NCI-H1694 (cell line): ENCODE results near the gene ZNF598.
A peak's percentile ranks its signal among the peaks of the same experiment; 100 is the strongest.
"Not testable (repeated sequence)": the region's sequence is repeated elsewhere in the genome, so short reads cannot be mapped to it uniquely, and the experiment has no call there.

Experiments
- DNase-seq: peaks from one replicate; lab custom pipeline; 2025; lab: John Stamatoyannopoulos, UW

ZNF598 gene

DNA sequence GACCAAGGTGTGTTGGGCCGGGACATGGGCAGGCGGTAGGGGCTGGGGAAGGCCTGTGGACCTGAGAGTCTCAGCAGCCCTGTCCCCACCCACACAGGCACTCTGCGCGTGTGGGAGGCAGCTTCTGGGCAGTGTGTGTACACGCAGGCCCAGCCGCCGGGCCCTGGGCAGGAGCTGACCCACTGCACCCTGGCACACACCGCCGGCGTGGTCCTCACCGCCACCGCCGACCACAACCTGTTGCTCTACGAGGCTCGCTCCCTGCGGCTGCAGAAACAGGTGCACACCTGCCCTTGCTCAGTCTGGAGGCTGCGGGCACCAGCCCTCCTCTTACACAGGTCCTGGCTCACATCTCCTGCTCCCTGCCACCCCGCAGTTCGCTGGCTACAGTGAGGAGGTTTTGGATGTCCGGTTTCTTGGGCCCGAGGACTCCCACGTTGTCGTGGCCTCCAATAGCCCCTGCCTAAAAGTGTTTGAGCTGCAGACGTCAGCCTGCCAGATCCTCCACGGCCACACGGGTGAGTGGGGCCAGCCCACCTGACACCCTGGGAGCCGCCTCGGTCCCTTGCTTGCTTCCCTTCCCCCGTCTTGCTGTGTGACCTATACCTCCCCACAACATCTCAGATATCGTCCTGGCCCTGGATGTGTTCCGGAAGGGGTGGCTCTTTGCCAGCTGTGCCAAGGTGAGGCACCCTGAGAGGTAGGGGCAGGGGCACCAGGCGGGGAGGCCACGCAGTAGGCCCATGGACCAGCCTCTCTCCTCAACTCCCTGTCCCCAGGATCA lies 34.0 kb downstream of the ZNF598 start:
- DNase-seq: no peak

DNA sequence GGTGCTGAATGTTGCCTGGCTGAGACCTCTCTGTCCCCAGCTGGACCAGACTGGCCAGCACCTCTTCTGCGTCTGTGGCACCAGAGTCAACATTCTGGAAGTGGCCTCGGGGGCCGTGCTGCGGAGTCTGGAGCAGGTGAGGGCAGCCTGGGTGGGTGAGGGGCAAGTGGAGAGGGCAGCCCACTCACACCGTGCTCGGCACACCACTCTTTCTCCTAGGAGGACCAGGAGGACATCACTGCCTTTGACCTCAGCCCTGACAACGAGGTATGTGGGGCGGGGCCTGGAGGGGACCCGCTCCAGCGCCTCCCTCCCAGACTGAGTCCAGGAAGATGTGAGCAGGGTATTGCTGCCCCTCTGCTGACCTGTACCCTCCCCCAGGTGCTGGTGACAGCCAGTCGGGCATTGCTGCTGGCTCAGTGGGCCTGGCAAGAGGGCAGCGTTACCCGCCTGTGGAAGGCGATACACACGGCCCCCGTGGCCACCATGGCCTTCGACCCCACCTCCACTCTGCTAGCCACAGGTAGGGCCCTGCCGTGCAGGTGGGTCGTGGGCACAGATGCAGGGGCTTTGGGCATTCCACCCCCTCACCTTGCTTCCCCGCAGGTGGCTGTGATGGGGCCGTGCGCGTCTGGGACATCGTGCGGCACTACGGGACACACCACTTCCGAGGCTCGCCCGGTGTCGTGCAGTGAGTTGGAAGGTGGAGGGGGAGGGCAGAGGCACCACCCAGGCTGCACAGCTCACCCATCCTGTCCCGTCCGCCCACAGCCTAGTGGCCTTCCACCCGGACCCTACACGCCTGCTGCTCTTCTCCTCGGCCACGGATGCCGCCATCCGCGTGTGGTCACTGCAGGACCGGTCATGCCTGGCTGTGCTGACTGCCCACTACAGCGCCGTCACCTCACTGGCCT lies 35.2 kb downstream of the ZNF598 start:
- DNase-seq: no peak

DNA sequence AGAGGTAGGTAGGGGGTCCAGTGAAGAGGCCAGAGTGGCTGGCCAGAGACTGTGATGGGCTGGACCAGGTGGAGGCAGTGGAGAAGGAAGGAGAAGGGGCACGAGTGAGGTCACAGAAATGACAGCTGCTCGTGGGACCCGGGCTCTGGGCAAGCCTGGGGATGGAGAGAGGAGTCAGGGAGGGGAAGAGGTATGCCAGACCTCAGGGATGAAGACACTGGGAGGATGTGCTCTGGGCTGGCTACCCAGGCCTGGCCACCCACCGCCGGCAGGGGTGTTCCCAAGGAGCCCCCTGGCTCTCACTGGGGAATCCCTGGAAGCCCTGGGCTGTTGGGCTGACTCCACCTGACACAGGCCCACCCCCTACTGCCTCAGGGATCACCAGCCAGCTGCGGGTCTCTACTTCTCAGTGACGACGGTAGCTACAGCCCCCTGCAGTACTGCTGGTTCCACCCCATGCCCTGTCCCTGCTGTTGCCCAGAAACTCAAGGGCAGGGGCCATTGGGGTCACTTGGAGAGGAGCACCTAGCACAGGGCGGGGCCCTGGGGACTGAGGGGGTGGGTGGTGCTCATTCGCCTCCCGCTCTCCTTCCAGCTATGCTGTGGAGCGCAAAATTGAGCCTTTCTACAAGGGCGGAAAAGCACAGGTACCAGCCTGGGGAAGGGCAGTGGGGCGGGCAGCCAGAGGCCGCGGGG lies 36.0 kb downstream of the ZNF598 start:
- no peak for DNase-seq

DNA sequence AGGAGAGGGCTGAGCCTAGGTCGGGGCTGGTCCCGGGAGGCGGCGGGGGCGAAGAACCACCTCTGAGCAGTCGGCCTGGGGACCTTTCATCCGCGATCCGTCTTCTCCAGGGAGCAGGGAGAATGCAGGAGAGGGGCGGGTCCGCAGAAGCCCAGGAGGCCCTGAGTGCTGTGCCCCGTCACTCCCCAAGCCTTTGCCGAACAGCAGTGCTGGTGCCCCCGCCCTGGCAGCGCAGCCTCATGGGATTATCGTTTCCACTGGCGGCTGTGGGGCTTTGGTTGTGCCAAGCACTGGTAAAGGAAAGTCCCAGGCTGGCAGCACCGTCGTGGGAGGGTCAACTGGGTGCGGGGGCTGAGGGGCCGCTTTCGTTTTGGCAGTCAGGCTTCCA lies 37.1 kb downstream of the ZNF598 start:
- no peak for DNase-seq

DNA sequence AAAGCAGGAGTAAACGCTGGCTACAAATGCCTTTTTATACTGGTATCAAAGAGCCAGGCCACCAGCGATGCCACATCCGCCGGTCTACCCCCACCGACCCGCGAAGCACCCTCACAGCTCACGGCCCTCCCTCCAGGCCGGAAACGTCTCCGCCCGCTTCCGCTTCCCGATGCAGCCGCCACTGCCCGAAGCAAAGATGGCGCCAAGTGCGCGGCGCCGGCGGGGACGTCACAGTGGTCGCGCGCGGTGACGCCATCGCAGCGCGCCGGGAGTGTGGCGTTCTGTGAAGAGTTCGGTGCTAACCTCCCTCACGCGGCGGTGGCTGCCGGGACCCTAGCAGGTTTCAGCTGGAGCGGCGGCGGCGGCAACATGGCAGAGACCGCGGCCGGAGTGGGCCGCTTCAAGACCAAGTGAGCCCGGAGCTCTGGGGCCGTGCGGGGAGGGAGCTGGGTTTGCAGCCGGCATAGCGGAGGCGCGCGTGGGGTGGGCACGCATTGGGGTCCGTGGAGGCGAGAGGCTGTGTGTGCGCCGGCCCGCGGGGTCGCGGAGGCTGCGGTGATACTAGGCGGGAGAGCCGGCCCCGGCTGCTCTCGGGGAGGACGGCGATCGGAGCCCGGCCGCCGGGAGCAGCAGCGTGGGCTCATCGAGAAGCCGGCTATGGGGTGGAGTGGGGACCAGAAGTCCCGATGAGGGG lies 37.7 kb downstream of the ZNF598 start, which contains the start of gene TBL3:
Gene TBL3, plus strand, starts transcription at position 258 of the 694 bp plus-strand sequence. Its CDS starts 112 bp downstream, at position 370.
- DNase-seq: peak; percentile 57

DNA sequence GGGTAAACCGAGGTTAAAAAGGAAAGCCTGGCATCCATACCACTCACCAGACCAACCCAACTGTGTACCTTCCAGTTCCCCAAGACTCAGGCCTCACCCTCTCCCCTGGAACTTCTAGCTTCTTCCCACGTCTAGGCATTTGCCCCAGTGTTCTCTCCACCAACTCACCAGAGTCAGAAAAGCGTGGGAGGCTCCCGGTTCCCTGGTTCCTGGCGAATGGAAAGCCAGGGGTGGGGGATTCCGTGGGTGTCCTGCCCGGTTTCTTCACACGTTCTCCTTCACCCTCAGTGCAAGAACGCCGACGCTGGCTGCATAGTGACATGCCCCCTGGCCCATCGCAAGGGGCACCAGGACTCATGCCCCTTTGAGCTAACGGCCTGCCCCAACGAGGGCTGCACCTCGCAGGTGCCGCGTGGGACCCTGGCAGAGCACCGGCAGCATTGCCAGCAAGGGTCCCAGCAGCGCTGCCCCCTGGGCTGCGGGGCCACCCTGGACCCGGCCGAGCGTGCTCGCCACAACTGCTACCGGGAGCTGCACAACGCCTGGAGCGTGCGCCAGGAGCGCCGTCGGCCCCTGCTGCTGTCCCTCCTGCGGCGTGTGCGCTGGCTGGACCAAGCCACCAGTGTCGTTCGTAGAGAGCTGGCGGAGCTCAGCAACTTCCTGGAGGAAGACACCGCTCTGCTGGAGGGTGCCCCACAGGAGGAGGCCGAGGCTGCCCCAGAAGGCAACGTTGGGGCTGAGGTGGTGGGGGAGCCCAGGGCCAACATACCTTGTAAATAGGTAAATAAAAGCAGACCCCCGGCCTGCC lies 41.3 kb downstream of the ZNF598 start:
- DNase-seq: no peak

DNA sequence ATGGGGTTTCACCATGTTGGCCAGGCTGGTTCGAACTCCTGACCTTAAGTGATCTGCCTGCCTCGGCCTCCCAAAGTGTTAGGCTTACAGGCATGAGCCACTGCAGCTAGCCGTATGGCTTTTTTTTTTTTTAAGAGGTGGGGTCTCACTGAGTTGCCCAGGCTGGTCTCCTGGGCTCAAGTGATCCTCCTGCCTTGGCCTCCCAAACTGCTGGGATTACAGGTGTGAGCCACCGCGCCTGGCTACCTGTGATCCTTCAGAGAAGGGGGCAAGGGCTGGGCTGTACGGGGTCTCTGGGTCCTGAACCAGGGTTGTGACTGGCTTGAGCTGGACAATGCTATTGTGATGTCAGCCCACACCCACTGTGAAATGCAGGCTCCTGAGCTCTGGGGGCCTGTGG lies 43.2 kb downstream of the ZNF598 start, which contains the start of gene RNF151:
Gene RNF151, plus strand, starts transcription at position 397 of the 400 bp plus-strand sequence. CDS start 26 bp downstream, outside the sequence.
- no peak for DNase-seq

DNA sequence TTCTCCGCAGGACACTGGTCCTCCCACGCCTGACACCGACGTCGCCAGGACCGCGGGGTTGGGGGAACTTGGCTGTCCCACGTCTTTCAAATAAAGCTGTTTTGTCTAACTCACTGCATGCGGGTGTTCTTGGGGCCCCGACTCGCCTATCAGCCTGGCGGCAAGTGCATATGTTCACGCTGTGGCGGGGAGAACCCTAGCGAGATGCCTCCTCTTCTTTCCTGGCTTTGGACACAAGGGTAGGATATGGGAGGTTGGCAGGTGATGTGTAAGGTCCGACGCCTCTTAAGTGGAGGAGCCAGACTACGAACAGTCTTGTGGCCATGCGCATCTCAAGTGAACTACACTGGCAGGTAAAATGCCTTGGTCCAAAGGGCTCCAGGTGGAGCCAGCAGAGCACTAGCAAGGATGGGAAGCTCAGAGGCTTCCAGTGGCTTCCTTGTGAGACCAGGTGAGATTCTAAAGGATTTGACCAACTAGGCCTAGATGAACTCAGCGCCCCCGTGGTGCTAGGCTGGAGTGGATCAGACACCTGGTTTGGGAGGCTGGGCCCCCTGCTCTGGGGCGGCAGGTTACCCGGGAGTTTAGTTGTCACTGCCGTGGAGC lies 44.1 kb downstream of the ZNF598 start:
- DNase-seq: no peak

DNA sequence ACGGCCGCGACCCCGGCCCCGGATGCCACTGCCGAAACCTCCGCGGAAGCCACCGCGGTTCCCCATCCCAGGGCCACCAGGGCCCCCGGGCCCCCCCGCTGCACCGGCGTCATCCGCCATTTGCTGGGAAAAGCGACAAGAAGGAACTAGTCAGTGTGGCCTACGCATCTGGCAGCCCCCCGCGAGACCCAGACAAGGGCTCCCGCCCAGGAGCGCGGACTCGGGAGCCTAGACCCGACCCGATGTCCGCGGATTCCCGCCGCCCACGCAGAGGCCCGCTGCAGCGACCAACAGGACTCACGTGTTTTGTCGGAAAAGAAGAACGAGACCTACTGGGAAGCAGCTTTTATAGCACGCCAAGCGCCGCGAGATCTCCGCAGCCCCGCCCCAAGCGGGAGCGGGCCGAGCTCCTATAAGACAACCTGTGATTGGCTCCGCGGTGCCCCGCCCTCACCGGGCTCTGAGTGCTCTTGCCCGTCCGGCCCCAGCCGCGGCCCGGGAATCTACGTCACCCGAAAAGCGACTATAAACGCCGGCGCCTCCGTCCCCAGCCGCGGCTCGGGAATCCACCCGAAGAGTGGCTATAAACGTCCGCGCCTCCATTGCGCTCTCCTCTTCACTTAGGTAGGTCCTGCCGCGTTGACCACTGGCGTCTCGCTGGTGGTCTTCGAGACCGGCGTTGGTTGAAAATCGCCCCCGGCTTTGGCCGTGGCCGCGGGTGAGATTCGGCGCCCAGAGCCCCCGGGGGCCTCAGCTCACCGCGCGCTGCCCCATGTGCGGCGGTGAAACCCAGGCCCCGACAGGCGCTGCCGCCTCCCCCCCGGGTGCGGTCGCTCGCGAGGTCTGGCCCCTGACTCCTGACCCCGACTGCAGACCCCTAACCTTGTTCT lies 44.9 kb downstream of the ZNF598 start, which contains the start of gene RPS2:
Gene RPS2, minus strand, starts transcription at position 321 of the 890 bp plus-strand sequence. Its CDS starts 201 bp downstream, at position 120.
- peak; percentile 97 for DNase-seq

DNA sequence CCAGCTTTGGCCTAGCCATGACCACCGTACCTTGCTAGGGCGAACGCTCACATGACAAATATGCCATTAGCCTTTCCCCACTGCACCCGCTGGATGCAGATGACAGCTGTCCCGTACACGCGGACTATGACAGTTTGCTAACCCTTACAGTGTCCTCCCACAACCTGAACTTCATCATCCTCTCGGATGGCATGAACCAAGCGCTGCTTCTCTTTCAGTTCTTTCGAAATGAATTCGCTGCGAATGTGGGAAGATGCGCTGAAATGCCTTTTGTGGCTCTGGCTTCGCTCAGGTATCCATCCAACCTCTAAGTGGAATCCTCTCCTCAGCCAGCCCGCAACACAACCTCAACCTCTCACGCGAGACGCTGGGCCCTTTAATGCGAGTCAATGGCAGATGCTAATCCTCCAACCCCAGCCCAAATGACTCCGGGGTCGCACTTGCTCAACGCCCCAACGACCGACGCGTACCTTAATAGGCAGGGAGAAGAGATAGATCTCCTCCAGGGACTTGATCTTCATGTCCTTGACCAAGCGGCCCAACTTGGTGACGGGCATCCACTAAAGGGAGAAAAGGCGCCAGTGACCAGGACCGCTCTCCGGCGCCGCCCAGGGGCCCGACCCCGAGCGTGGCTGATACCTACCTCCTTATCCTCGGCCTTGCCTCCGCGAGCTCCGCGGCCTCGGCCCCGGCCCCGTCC lies 45.7 kb downstream of the ZNF598 start:
- DNase-seq: no peak

DNA sequence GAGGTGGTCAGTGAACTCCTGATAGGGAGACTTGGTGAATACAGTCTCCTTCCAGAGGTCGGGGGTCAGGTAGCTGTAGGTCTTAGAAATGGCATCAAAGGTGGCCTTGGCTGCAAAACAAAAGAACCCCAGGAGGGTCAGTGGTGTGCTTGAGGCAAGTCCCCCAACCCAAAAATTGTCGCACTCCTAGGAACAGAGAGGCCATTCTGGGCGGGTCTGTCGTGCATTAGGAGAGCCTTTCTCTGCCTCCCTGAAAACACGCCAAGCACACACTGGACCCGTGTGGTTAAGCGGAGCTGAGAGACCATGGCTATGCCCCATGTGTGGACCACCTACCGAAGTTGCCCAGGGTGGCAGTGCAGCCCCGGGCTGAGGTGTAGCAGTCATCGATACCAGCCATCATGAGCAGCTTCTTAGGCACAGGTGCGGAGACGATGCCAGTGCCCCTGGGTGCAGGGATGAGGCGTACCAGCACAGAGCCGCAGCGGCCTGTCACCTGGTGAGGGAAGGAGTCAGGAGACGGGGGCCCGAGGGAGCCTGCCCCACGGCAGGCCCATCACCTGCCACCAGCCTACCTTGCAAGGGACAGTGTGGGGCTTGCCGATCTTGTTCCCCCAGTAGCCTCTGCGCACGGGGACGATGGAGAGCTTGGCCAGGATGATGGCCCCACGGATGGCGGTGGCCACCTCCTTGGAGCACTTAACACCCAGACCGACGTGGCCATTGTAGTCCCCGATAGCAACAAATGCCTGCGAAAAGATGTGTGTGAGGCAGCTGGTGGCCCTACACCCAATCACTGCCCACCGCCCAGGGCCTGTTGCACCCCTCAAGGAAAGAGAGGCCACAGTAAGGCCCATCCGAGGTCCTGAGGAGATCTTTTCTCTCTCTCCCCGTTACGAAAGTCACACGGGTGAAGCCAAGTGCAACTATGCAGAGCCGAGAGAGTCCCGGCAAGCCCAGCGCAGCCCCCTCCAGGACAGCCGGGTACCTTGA lies 47.2 kb downstream of the ZNF598 start:
- DNase-seq: not testable (repeated sequence)

DNA sequence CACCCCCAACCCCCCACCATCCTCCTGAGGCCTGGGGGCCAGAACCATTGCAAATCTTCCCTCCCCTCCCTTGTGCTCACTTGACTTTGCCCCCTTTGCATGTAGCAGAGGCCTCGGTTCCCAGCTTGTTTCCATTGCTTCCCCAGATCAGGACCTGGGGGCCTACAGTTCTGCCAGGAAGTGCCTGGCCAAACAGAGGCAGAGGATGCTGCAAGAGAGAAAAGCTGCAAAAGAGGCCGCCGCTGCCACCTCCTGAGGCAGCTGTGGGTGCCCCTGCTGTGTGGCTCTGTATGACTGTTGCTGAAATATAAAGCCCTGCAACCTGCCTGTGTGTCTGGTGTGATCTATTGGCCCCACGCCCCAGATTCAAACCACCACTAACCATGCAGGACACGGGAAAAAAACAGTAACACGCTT lies 48.0 kb downstream of the ZNF598 start:
- DNase-seq: no peak

DNA sequence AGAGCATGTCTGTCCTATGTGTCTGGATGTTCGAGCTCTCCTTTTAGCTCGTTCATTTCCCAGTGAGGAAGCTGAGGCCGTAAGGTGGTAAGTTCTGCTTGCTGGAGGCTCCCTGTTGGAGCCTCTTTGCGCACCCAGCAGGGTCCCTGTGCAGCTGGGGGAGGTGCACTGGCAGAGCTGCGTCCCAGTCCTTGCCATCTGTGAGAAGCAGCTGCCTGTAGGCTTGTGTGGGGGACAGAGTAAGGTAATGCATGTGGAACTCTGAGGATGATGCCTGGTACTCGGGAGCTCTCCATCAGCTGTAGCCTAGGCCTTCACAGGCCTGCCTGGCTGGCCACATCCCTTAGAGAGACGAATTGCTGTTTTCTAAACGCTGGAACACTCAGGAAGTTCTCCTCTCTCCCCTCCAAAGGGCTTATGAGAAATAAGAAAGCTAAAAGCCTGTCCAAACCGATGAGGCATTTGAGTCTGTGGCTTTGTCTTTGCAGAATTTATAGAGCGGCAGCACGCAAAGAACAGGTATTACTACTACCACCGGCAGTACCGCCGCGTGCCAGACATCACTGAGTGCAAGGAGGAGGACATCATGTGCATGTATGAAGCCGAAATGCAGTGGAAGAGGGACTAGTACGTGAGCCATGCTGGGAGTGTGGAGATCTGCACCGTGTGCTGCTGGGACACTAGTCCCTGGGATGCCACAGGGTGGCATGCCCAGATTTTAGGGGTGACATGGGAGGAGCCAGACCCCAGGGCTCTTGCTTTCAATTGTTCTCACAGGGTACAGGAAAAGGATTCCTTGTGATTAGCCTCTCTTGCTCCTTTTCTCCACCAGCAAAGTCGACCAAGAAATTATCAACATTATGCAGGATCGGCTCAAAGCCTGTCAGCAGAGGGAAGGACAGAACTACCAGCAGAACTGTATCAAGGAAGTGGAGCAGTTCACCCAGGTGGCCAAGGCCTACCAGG lies 48.7 kb downstream of the ZNF598 start:
- peak; percentile 76 for DNase-seq

DNA sequence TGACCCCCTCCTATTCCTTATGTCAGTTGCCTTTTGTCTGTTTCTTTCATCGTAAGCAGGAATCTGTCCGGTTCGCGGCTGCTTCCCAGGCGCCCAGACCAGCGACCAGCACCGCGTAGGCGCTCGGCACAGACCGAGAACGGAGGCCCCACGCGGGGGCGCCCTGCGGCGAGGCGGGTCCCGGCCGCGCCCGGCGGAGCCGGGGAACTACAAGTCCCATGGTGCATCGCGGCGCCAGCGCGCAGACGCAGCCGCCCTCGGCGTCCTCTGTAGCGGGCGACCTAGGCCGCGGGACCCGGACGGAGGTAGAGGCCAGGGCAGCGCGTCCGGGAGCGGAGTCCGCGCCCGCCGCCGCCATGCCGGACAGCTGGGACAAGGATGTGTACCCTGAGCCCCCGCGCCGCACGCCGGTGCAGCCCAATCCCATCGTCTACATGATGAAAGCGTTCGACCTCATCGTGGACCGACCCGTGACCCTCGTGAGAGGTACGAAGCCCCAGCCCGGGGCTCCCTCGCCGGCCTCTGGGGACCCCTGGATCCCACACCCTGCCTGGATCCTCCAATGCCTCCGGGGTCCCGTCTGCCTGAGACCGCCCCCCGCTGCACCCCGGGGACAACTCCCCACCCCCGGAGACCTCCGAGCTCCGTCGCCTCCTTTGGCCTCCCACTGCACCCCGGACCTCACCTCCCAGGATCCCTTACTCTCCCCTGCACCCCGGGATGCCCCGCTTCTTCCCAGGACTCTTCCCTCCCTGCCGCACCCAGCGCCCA lies 50.2 kb downstream of the ZNF598 start, which contains the start of gene NDUFB10:
Gene NDUFB10, plus strand, starts transcription at position 270 of the 771 bp plus-strand sequence. Its CDS starts 87 bp downstream, at position 357.
- peak; percentile 53 for DNase-seq

DNA sequence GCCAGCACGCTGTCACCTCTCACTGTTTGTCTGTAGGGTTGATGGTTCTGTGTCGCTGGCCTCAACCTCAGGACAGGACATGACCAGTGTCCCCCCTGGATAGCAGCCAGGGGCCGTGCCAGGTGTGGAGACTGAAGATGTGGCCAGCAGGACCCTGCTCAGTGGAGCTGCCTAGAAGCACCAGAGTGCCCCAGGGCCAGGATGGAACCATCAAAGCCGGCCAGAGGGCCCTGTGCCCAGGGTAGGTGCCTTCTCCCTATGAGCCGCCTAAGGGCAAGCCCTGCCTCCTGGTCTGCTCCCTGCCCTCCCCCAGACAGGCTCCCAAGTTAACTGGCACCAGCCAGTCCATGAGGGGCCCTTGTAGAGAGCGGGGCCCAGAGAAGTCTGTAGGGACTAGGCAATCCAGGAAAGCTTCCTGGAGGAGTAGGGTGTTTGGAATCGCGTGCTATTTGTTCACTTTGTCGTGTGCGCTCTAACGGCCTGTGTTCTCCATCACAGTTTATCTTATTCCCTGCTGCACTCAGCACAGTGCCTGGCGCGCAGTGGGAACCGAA lies 50.8 kb downstream of the ZNF598 start:
- no peak for DNase-seq
